ENCODE data around the gene CGB1. TPM values are rescaled to one million over a fixed set of nuclear protein-coding genes. Genes with fewer than 3 reads are reported as not detected.

CGB1 gene
- total and polyA plus RNA-seq, 2 experiments from 2014 or later = 3.2 TPM; not detected in 1

DNA sequence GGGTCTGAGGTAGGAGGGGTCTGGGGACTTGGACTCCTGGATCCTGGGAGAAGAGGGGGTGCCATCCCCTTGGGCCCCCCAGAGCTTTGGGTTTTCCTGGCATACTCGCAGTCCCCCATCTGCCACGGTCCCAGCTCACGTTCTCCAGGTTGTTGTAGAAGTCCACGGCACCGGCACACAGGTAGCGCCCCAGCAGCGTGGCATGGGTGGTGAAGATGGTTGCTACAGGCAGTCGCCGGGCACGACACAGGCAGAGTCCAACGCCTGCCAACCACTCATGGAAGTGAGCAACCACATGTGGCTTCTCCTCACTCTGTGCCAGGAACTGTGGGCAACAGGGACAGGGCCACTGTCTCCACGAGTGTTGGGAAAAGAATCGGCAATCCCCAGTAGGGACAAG is 51.0 kb downstream of the CGB1 start:
- Histone ChIP-seq H3K27me3 (replicated peaks; ENCODE audit: insufficient read depth) (no peaks in the 10 kb centered on the region), H3K4me1 (ENCODE audit: insufficient read depth) (peaks cover 6% of the 10 kb centered on the region; the same call in 1 of the 2 replicates), H3K4me2 (ENCODE audit: unreplicated experiment) (no peak overlapping the region), H3F3A (ENCODE audit: insufficient read depth) (0 out of 2 replicates have a peak, but pooled peaks cover 13% of the 10 kb centered on the region), H3K9ac (no peak overlapping the region), H3K27ac (no peak overlapping the region), H2AFZ (no peak overlapping the region), H3K9me2 (ENCODE audit: insufficient read depth) (no peaks in the 10 kb centered on the region), H3K36me3 (ENCODE audit: low read depth) (peaks cover 63% of the 10 kb centered on the region), H3K79me2 (ENCODE audit: insufficient read depth) (peaks cover 35% of the 10 kb centered on the region), H3K9me3 (ENCODE audit: low read depth) (no peaks in the 10 kb centered on the region), H4K20me1 (ENCODE audit: insufficient read depth) (0 out of 2 replicates have a peak, but pooled peaks cover 4% of the 10 kb centered on the region), H3K4me3 (no peak overlapping the region)
- 97% methylated on average over 13 of the region's 13 CpGs for WGBS, 2 experiments (ENCODE audit: low coverage in 1 of 2, low lambda C conversion rate in 2 of 2, missing lambda C conversion rate in 2 of 2)
- in situ Hi-C loops (cut with MboI) = no loop called here
- no peak for DNase-seq
- TF ChIP-seq EZH2phosphoT487 (IDR thresholded peaks at IDR 0.05; ENCODE audit: insufficient read depth, low read depth) = no peak

Small RNAs within 50 kb of the gene (microRNA-seq; reads per million reads assigned to microRNA genes)
- not detected for gene MIR6798 (ENCODE audit: borderline number of aligned reads)

Small RNAs within 50 kb of the gene (small RNA-seq; reads per million reads assigned to genes)
- gene MIR6798 (ENCODE audit: low read depth, low replicate concordance) (not detected), gene RN7SL708P (ENCODE audit: low read depth, low replicate concordance) (not detected)

Other genes with a start within 250 kb of the CGB1 start
- gene BCAT2, start 225.9 kb downstream of the CGB1 start, total RNA-seq (2014; rRNA removed; shearing (Covaris generic)) = 29.7 and 34.7 TPM in 2 replicates
- gene BCAT2, start 225.9 kb downstream of the CGB1 start, polyA plus RNA-seq (2016; fragmentation: Nextera tagmentation; extraction: Ambion mirVana) = 48.5 and 51.2 TPM in 2 replicates
- 2.6 and 3.9 TPM in 2 replicates for gene HSD17B14, start 200.4 kb downstream of the CGB1 start, total RNA-seq (2014; rRNA removed; shearing (Covaris generic))
- 3.7 and 4.4 TPM in 2 replicates for gene HSD17B14, start 200.4 kb downstream of the CGB1 start, polyA plus RNA-seq (2016; fragmentation: Nextera tagmentation; extraction: Ambion mirVana)
- 12.3 and 14.2 TPM in 2 replicates for gene PLEKHA4, start 168.3 kb downstream of the CGB1 start, total RNA-seq (2014; rRNA removed; shearing (Covaris generic))
- 16.6 and 19.4 TPM in 2 replicates for gene PLEKHA4, start 168.3 kb downstream of the CGB1 start, polyA plus RNA-seq (2016; fragmentation: Nextera tagmentation; extraction: Ambion mirVana)
- 63.8 and 71.3 TPM in 2 replicates for gene PPP1R15A, start 164.5 kb downstream of the CGB1 start, total RNA-seq (2014; rRNA removed; shearing (Covaris generic))
- gene PPP1R15A, start 164.5 kb downstream of the CGB1 start, polyA plus RNA-seq (2016; fragmentation: Nextera tagmentation; extraction: Ambion mirVana) = 78.9 and 83.0 TPM in 2 replicates
- not detected in 2 replicates for gene TULP2, start 138.2 kb downstream of the CGB1 start, total RNA-seq (2014; rRNA removed; shearing (Covaris generic))
- not detected in 2 replicates for gene TULP2, start 138.2 kb downstream of the CGB1 start, polyA plus RNA-seq (2016; fragmentation: Nextera tagmentation; extraction: Ambion mirVana)
- gene NUCB1, start 136.6 kb downstream of the CGB1 start, total RNA-seq (2014; rRNA removed; shearing (Covaris generic)) = 362 and 401 TPM in 2 replicates
- 412 and 438 TPM in 2 replicates for gene NUCB1, start 136.6 kb downstream of the CGB1 start, polyA plus RNA-seq (2016; fragmentation: Nextera tagmentation; extraction: Ambion mirVana)
- not detected in 2 replicates for gene DHDH, start 103.2 kb downstream of the CGB1 start, total RNA-seq (2014; rRNA removed; shearing (Covaris generic))
- gene DHDH, start 103.2 kb downstream of the CGB1 start, polyA plus RNA-seq (2016; fragmentation: Nextera tagmentation; extraction: Ambion mirVana) = not detected in 2 replicates
- gene BAX, start 82.0 kb downstream of the CGB1 start, total RNA-seq (2014; rRNA removed; shearing (Covaris generic)) = 106 and 119 TPM in 2 replicates
- 92.7 and 97.3 TPM in 2 replicates for gene BAX, start 82.0 kb downstream of the CGB1 start, polyA plus RNA-seq (2016; fragmentation: Nextera tagmentation; extraction: Ambion mirVana)
- 2,276 and 2,848 TPM in 2 replicates for gene FTL, start 71.6 kb downstream of the CGB1 start, total RNA-seq (2014; rRNA removed; shearing (Covaris generic))
- gene FTL, start 71.6 kb downstream of the CGB1 start, polyA plus RNA-seq (2016; fragmentation: Nextera tagmentation; extraction: Ambion mirVana) = 8,171 and 8,242 TPM in 2 replicates
- gene GYS1, start 43.6 kb downstream of the CGB1 start, total RNA-seq (2014; rRNA removed; shearing (Covaris generic)) = 78.4 and 80.1 TPM in 2 replicates
- 85.6 and 92.6 TPM in 2 replicates for gene GYS1, start 43.6 kb downstream of the CGB1 start, polyA plus RNA-seq (2016; fragmentation: Nextera tagmentation; extraction: Ambion mirVana)
- 177 TPM in 2 replicates for gene RUVBL2, start 43.0 kb downstream of the CGB1 start, total RNA-seq (2014; rRNA removed; shearing (Covaris generic))
- 129 and 130 TPM in 2 replicates for gene RUVBL2, start 43.0 kb downstream of the CGB1 start, polyA plus RNA-seq (2016; fragmentation: Nextera tagmentation; extraction: Ambion mirVana)
- not detected in 2 replicates for gene LHB, start 19.8 kb downstream of the CGB1 start, total RNA-seq (2014; rRNA removed; shearing (Covaris generic))
- gene LHB, start 19.8 kb downstream of the CGB1 start, polyA plus RNA-seq (2016; fragmentation: Nextera tagmentation; extraction: Ambion mirVana) = 0.54 and 0.85 TPM in 2 replicates
- not detected in 2 replicates for gene CGB3, start 12.6 kb downstream of the CGB1 start, total RNA-seq (2014; rRNA removed; shearing (Covaris generic))
- 0.76 TPM in 1 of 2 replicates, not detected in the other for gene CGB3, start 12.6 kb downstream of the CGB1 start, polyA plus RNA-seq (2016; fragmentation: Nextera tagmentation; extraction: Ambion mirVana)
- gene CGB2, start 5.0 kb downstream of the CGB1 start, total RNA-seq (2014; rRNA removed; shearing (Covaris generic)) = not detected in 2 replicates
- 0.75 TPM in 1 of 2 replicates, not detected in the other for gene CGB2, start 5.0 kb downstream of the CGB1 start, polyA plus RNA-seq (2016; fragmentation: Nextera tagmentation; extraction: Ambion mirVana)
- gene CGB5, start 7.0 kb upstream of the CGB1 start, total RNA-seq (2014; rRNA removed; shearing (Covaris generic)) = not detected in 2 replicates
- gene CGB5, start 7.0 kb upstream of the CGB1 start, polyA plus RNA-seq (2016; fragmentation: Nextera tagmentation; extraction: Ambion mirVana) = 1.3 and 1.7 TPM in 2 replicates
- gene CGB8, start 12.2 kb upstream of the CGB1 start, total RNA-seq (2014; rRNA removed; shearing (Covaris generic)) = 4.5 TPM in 1 of 2 replicates, not detected in the other
- gene CGB8, start 12.2 kb upstream of the CGB1 start, polyA plus RNA-seq (2016; fragmentation: Nextera tagmentation; extraction: Ambion mirVana) = 1.9 and 2.0 TPM in 2 replicates
- gene CGB7, start 20.9 kb upstream of the CGB1 start, total RNA-seq (2014; rRNA removed; shearing (Covaris generic)) = 0.38 and 0.54 TPM in 2 replicates
- 2.2 and 2.8 TPM in 2 replicates for gene CGB7, start 20.9 kb upstream of the CGB1 start, polyA plus RNA-seq (2016; fragmentation: Nextera tagmentation; extraction: Ambion mirVana)
- not detected in 2 replicates for gene NTF4, start 27.9 kb upstream of the CGB1 start, total RNA-seq (2014; rRNA removed; shearing (Covaris generic))
- gene NTF4, start 27.9 kb upstream of the CGB1 start, polyA plus RNA-seq (2016; fragmentation: Nextera tagmentation; extraction: Ambion mirVana) = 0.51 TPM in 1 of 2 replicates, not detected in the other
- gene KCNA7, start 35.8 kb upstream of the CGB1 start, total RNA-seq (2014; rRNA removed; shearing (Covaris generic)) = not detected in 2 replicates
- 0.04 and 0.13 TPM in 2 replicates for gene KCNA7, start 35.8 kb upstream of the CGB1 start, polyA plus RNA-seq (2016; fragmentation: Nextera tagmentation; extraction: Ambion mirVana)
- 146 and 184 TPM in 2 replicates for gene SNRNP70, start 48.6 kb upstream of the CGB1 start, total RNA-seq (2014; rRNA removed; shearing (Covaris generic))
- gene SNRNP70, start 48.6 kb upstream of the CGB1 start, polyA plus RNA-seq (2016; fragmentation: Nextera tagmentation; extraction: Ambion mirVana) = 102 and 104 TPM in 2 replicates
- 10.7 and 12.5 TPM in 2 replicates for gene LIN7B, start 77.5 kb upstream of the CGB1 start, total RNA-seq (2014; rRNA removed; shearing (Covaris generic))
- gene LIN7B, start 77.5 kb upstream of the CGB1 start, polyA plus RNA-seq (2016; fragmentation: Nextera tagmentation; extraction: Ambion mirVana) = 11.9 and 12.6 TPM in 2 replicates
- 0.86 TPM in 1 of 2 replicates, not detected in the other for gene C19orf73, start 82.2 kb upstream of the CGB1 start, total RNA-seq (2014; rRNA removed; shearing (Covaris generic))
- 1.0 and 1.4 TPM in 2 replicates for gene C19orf73, start 82.2 kb upstream of the CGB1 start, polyA plus RNA-seq (2016; fragmentation: Nextera tagmentation; extraction: Ambion mirVana)
- 0.63 and 2.4 TPM in 2 replicates for gene PPFIA3, start 82.6 kb upstream of the CGB1 start, total RNA-seq (2014; rRNA removed; shearing (Covaris generic))
- gene PPFIA3, start 82.6 kb upstream of the CGB1 start, polyA plus RNA-seq (2016; fragmentation: Nextera tagmentation; extraction: Ambion mirVana) = 1.2 TPM in 2 replicates
- not detected in 2 replicates for gene HRC, start 118.5 kb upstream of the CGB1 start, total RNA-seq (2014; rRNA removed; shearing (Covaris generic))
- 0.10 TPM in 1 of 2 replicates, not detected in the other for gene HRC, start 118.5 kb upstream of the CGB1 start, polyA plus RNA-seq (2016; fragmentation: Nextera tagmentation; extraction: Ambion mirVana)
- 18.4 and 18.8 TPM in 2 replicates for gene TRPM4, start 120.9 kb upstream of the CGB1 start, total RNA-seq (2014; rRNA removed; shearing (Covaris generic))
- gene TRPM4, start 120.9 kb upstream of the CGB1 start, polyA plus RNA-seq (2016; fragmentation: Nextera tagmentation; extraction: Ambion mirVana) = 15.8 and 20.1 TPM in 2 replicates